ENCODE data around the gene AGAP3.

The AGAP3 gene

GRCh38 chr7:151175047-151175792, 88.9 kb downstream of the AGAP3 start:
- no peak overlapping the region for H3K9ac ChIP-seq (ENCODE audit: low read length)
- H3K27me3 ChIP-seq (ENCODE audit: control insufficient read depth, insufficient read depth, low read length), result no peaks in the 10 kb centered on the region

GRCh38 chr7:151175793-151176311, 89.6 kb downstream of the AGAP3 start:
- H3K9ac ChIP-seq (ENCODE audit: low read length), result no peak overlapping the region
- no peak overlapping the region for H3K4me3 ChIP-seq (ENCODE audit: low read length)
- H3K27ac ChIP-seq (ENCODE audit: low read depth, low read length), result no peak overlapping the region
- H3K4me1 ChIP-seq (ENCODE audit: control insufficient read depth, insufficient read depth, low read length), result no peaks in the 10 kb centered on the region
- no peaks in the 10 kb centered on the region for H3K27me3 ChIP-seq (ENCODE audit: control insufficient read depth, insufficient read depth, low read length)
- H3K36me3 ChIP-seq (ENCODE audit: control insufficient read depth, insufficient read depth, low read length), result no peaks in the 10 kb centered on the region

More at GRCh38 chr7:151175047-151175792, 88.9 kb downstream of the AGAP3 start:
- H3K4me1 ChIP-seq (ENCODE audit: control insufficient read depth, insufficient read depth, low read length), result no peaks in the 10 kb centered on the region
- H3K4me3 ChIP-seq (ENCODE audit: low read length), result no peak overlapping the region
- no peaks in the 10 kb centered on the region for H3K36me3 ChIP-seq (ENCODE audit: control insufficient read depth, insufficient read depth, low read length)
- H3K27ac ChIP-seq (ENCODE audit: low read depth, low read length), result no peak overlapping the region

GRCh38 chr7:151176401-151176800, 90.1 kb downstream of the AGAP3 start:
- Histone ChIP-seq H3K4me1 (ENCODE audit: control insufficient read depth, insufficient read depth, low read length) (no peaks in the 10 kb centered on the region), H3K9ac (ENCODE audit: low read length) (no peak overlapping the region), H3K27me3 (ENCODE audit: control insufficient read depth, insufficient read depth, low read length) (no peaks in the 10 kb centered on the region), H3K36me3 (ENCODE audit: control insufficient read depth, insufficient read depth, low read length) (no peaks in the 10 kb centered on the region), H3K27ac (ENCODE audit: low read depth, low read length) (no peak overlapping the region), H3K4me3 (ENCODE audit: low read length) (no peak overlapping the region)

- H3K27me3 ChIP-seq (ENCODE audit: control insufficient read depth, insufficient read depth, low read length), result no peaks in the 10 kb centered on the region
- no peak overlapping the region for H3K4me3 ChIP-seq (ENCODE audit: low read length)
- no peaks in the 10 kb centered on the region for H3K4me1 ChIP-seq (ENCODE audit: control insufficient read depth, insufficient read depth, low read length)
- H3K36me3 ChIP-seq (ENCODE audit: control insufficient read depth, insufficient read depth, low read length), result no peaks in the 10 kb centered on the region
- H3K27ac ChIP-seq (ENCODE audit: low read depth, low read length), result no peak overlapping the region
- no peak overlapping the region for H3K9ac ChIP-seq (ENCODE audit: low read length)
Measured at GRCh38 chr7:151177310-151177709, 91.0 kb downstream of the AGAP3 start.

GRCh38 chr7:151178236-151178635, 92.0 kb downstream of the AGAP3 start:
- no peak overlapping the region for H3K27ac ChIP-seq (ENCODE audit: low read depth, low read length)
- no peak overlapping the region for H3K9ac ChIP-seq (ENCODE audit: low read length)
- no peaks in the 10 kb centered on the region for H3K4me1 ChIP-seq (ENCODE audit: control insufficient read depth, insufficient read depth, low read length)
- no peaks in the 10 kb centered on the region for H3K27me3 ChIP-seq (ENCODE audit: control insufficient read depth, insufficient read depth, low read length)
- no peaks in the 10 kb centered on the region for H3K36me3 ChIP-seq (ENCODE audit: control insufficient read depth, insufficient read depth, low read length)
- no peak overlapping the region for H3K4me3 ChIP-seq (ENCODE audit: low read length)

GRCh38 chr7:151178831-151179230, 92.6 kb downstream of the AGAP3 start:
- Histone ChIP-seq H3K4me1 (ENCODE audit: control insufficient read depth, insufficient read depth, low read length) (no peaks in the 10 kb centered on the region), H3K36me3 (ENCODE audit: control insufficient read depth, insufficient read depth, low read length) (no peaks in the 10 kb centered on the region), H3K4me3 (ENCODE audit: low read length) (no peak overlapping the region), H3K9ac (ENCODE audit: low read length) (no peak overlapping the region), H3K27me3 (ENCODE audit: control insufficient read depth, insufficient read depth, low read length) (no peaks in the 10 kb centered on the region), H3K27ac (ENCODE audit: low read depth, low read length) (no peak overlapping the region)

- Histone ChIP-seq H3K27me3 (ENCODE audit: control insufficient read depth, insufficient read depth, low read length) (no peaks in the 10 kb centered on the region), H3K9ac (ENCODE audit: low read length) (no peak overlapping the region), H3K36me3 (ENCODE audit: control insufficient read depth, insufficient read depth, low read length) (no peaks in the 10 kb centered on the region)
Measured at GRCh38 chr7:151179287-151179860, 93.1 kb downstream of the AGAP3 start.

GRCh38 chr7:151179946-151180345, 93.7 kb downstream of the AGAP3 start:
- no peaks in the 10 kb centered on the region for H3K36me3 ChIP-seq (ENCODE audit: control insufficient read depth, insufficient read depth, low read length)
- H3K27me3 ChIP-seq (ENCODE audit: control insufficient read depth, insufficient read depth, low read length), result no peaks in the 10 kb centered on the region

More at GRCh38 chr7:151179287-151179860, 93.1 kb downstream of the AGAP3 start:
- Histone ChIP-seq H3K4me1 (ENCODE audit: control insufficient read depth, insufficient read depth, low read length) (no peaks in the 10 kb centered on the region), H3K4me3 (ENCODE audit: low read length) (no peak overlapping the region), H3K27ac (ENCODE audit: low read depth, low read length) (no peak overlapping the region)

GRCh38 chr7:151181011-151181431, 94.7 kb downstream of the AGAP3 start:
- Histone ChIP-seq H3K27me3 (ENCODE audit: control insufficient read depth, insufficient read depth, low read length) (no peaks in the 10 kb centered on the region), H3K4me1 (ENCODE audit: control insufficient read depth, insufficient read depth, low read length) (no peaks in the 10 kb centered on the region), H3K9ac (ENCODE audit: low read length) (no peak overlapping the region), H3K36me3 (ENCODE audit: control insufficient read depth, insufficient read depth, low read length) (no peaks in the 10 kb centered on the region), H3K27ac (ENCODE audit: low read depth, low read length) (no peak overlapping the region), H3K4me3 (ENCODE audit: low read length) (no peak overlapping the region)

More at GRCh38 chr7:151179946-151180345, 93.7 kb downstream of the AGAP3 start:
- Histone ChIP-seq H3K4me3 (ENCODE audit: low read length) (no peak overlapping the region), H3K4me1 (ENCODE audit: control insufficient read depth, insufficient read depth, low read length) (no peaks in the 10 kb centered on the region), H3K9ac (ENCODE audit: low read length) (no peak overlapping the region), H3K27ac (ENCODE audit: low read depth, low read length) (no peak overlapping the region)

GRCh38 chr7:151185762-151186639, 99.7 kb downstream of the AGAP3 start:
- no peaks in the 10 kb centered on the region for H3K4me1 ChIP-seq (ENCODE audit: control insufficient read depth, insufficient read depth, low read length)
- H3K4me3 ChIP-seq (ENCODE audit: low read length), result no peak overlapping the region
- no peak overlapping the region for H3K9ac ChIP-seq (ENCODE audit: low read length)
- H3K27ac ChIP-seq (ENCODE audit: low read depth, low read length), result no peak overlapping the region
- no peaks in the 10 kb centered on the region for H3K27me3 ChIP-seq (ENCODE audit: control insufficient read depth, insufficient read depth, low read length)
- no peaks in the 10 kb centered on the region for H3K36me3 ChIP-seq (ENCODE audit: control insufficient read depth, insufficient read depth, low read length)

GRCh38 chr7:151186640-151187408, 100.5 kb downstream of the AGAP3 start, which contains the start of gene ASB10:
Gene ASB10 (minus strand): TSS chr7:151187250. CDS start chr7:151187130, 120 bp downstream.
- Histone ChIP-seq H3K27ac (ENCODE audit: low read depth, low read length) (no peak within 1 kb of the TSS), H3K27me3 (ENCODE audit: control insufficient read depth, insufficient read depth, low read length) (no peaks in the 10 kb centered on the region), H3K36me3 (ENCODE audit: control insufficient read depth, insufficient read depth, low read length) (no peaks in the 10 kb centered on the region), H3K4me3 (ENCODE audit: low read length) (no peak within 1 kb of the TSS), H3K9ac (ENCODE audit: low read length) (no peak within 1 kb of the TSS), H3K4me1 (ENCODE audit: control insufficient read depth, insufficient read depth, low read length) (no peaks in the 10 kb centered on the region)
